HCT116 (cell line): ENCODE data around the gene UTRN. TPM values are rescaled to one million over a fixed set of nuclear protein-coding genes. Genes with fewer than 3 reads are reported as not detected.

ENCODE experiments used
- ATAC-seq: fragments of 200-7000 bp; cut with Tn5 transposase; 2 replicates; pipeline ENCODE4 v1.9.1; 2020; ENCODE audit warnings: mild to moderate bottlenecking, moderate library complexity
- BruUV-seq: library from RNA; stranded (reverse); fragments of 400-500 nt; replicated peaks from 2 replicates; lab custom pipeline; 2021; lab: Mats Ljungman, UMichigan
- CTCF ChIA-PET: fragments of 300-600 bp; sonication (Branson Sonifier 250); formaldehyde crosslinking; loops from one replicate; lab custom pipeline; 2021; ENCODE audit warnings: antibody characterized with exemption; lab: Charles Lee
- POLR2A ChIA-PET: fragments of 300-600, 350-600 bp; sonication (Branson Sonifier 250); formaldehyde crosslinking; loops from one replicate; lab custom pipeline; 2021; ENCODE audit warnings: antibody characterized with exemption; lab: Charles Lee
- RAD21 ChIA-PET, 2 experiments: fragments of 300-600 bp; sonication (Branson Sonifier 250); formaldehyde crosslinking; loops; one replicate each; lab custom pipeline; 2023; ENCODE audit warnings: low total read pairs in 2 of 2; ENCODE audit not compliant: uncharacterized antibody in 2 of 2, unreplicated experiment in 2 of 2, low non-redundant PET in 1 of 2; lab: Charles Lee
- DNase-seq: peaks from one replicate; pipeline ENCODE4 v3.0.0-alpha.2; 2010; ENCODE audit warnings: low read depth, low spot score
- H2AFZ ChIP-seq: fragments of 200-600 bp; shearing (Covaris generic), sonication (generic); 2 replicates; pipeline ENCODE4 v1.6.1; 2017; ENCODE audit warnings: low read depth, mixed run types, mixed read lengths, antibody characterized with exemption, low read length; ENCODE audit not compliant: poor library complexity, severe bottlenecking
- H3K27ac ChIP-seq: 2 replicates; pipeline ENCODE4 v1.5.1; 2012; ENCODE audit warnings: low read depth, low read length
- H3K27me3 ChIP-seq: fragments of 200-600 bp; sonication (generic); 2 replicates; pipeline ENCODE4 v1.6.1; 2016; ENCODE audit warnings: mixed run types, low read length, mixed read lengths; ENCODE audit not compliant: insufficient read depth
- H3K36me3 ChIP-seq, 2 experiments: fragments of 200-500 bp in 1 of 2; fragments of 200-600 bp in 1 of 2; sonication (Bioruptor generic) in 1 of 2; sonication (generic) in 1 of 2; 2 replicates each; pipeline versions ENCODE4 v1.5.1 to v1.6.1; 2014 to 2016; ENCODE audit warnings: low read length in 2 of 2, inconsistent platforms in 1 of 2, mixed read lengths in 1 of 2, mixed run types in 1 of 2; ENCODE audit not compliant: insufficient read depth in 2 of 2, control insufficient read depth in 1 of 2
- H3K4me1 ChIP-seq, 2 experiments: fragments of 200-600 bp in 1 of 2; sonication (generic) in 1 of 2; 2 replicates each; pipeline versions ENCODE4 v1.5.1 to v1.6.1; 2012 to 2017; ENCODE audit warnings: low read length in 2 of 2, inconsistent platforms in 1 of 2, mild to moderate bottlenecking in 1 of 2, mixed read lengths in 1 of 2, mixed run types in 1 of 2, moderate library complexity in 1 of 2; ENCODE audit not compliant: insufficient read depth in 2 of 2, control insufficient read depth in 1 of 2
- H3K4me2 ChIP-seq: fragments of 200-600 bp; sonication (generic); 2 replicates; pipeline ENCODE4 v1.6.1; 2017; ENCODE audit warnings: mixed run types, low read length, mixed read lengths
- H3K4me3 ChIP-seq, 2 experiments: fragments of 200-600 bp in 1 of 2; sonication (generic) in 1 of 2; replicated peaks in 1 of 2; 2 replicates each; pipeline ENCODE4 v1.5.1; 2011 to 2016; ENCODE audit warnings: low read length in 2 of 2, control low read depth in 1 of 2, low read depth in 1 of 2, mild to moderate bottlenecking in 1 of 2, mixed read lengths in 1 of 2, mixed run types in 1 of 2
- H3K79me2 ChIP-seq: fragments of 200-600 bp; sonication (generic); 2 replicates; pipeline ENCODE4 v1.6.1; 2017; ENCODE audit warnings: mild to moderate bottlenecking, mixed run types, low read length, moderate library complexity, mixed read lengths; ENCODE audit not compliant: insufficient read depth
- H3K9ac ChIP-seq: fragments of 200-600 bp; sonication (generic); 2 replicates; pipeline ENCODE4 v1.6.1; 2016; ENCODE audit warnings: low read length, mixed read lengths
- H3K9me2 ChIP-seq: fragments of 200-600 bp; sonication (generic), shearing (Covaris generic); 2 replicates; pipeline ENCODE4 v1.6.1; 2017; ENCODE audit warnings: mixed run types, mild to moderate bottlenecking, moderate library complexity; ENCODE audit not compliant: insufficient read depth
- H3K9me3 ChIP-seq, 2 experiments: fragments of 200-500 bp in 1 of 2; fragments of 200-600 bp in 1 of 2; sonication (Bioruptor generic) in 1 of 2; sonication (generic) in 1 of 2; 2 replicates each; pipeline ENCODE4 v1.6.1; 2014 to 2017; ENCODE audit warnings: low read length in 2 of 2, mixed read lengths in 2 of 2, inconsistent platforms in 1 of 2, low read depth in 1 of 2, mild to moderate bottlenecking in 1 of 2, mixed run types in 1 of 2, moderate library complexity in 1 of 2; ENCODE audit not compliant: control insufficient read depth in 1 of 2, insufficient read depth in 1 of 2
- H4K20me1 ChIP-seq: fragments of 200-600 bp; sonication (generic), shearing (Covaris generic); 2 replicates; pipeline ENCODE4 v1.6.1; 2017; ENCODE audit warnings: mixed run types, mild to moderate bottlenecking, moderate library complexity; ENCODE audit not compliant: insufficient read depth
- CBX3 ChIP-seq: IDR thresholded peaks from 2 replicates; pipeline ENCODE4 v1.6.1; 2012; ENCODE audit warnings: low read depth
- CEBPB ChIP-seq: IDR thresholded peaks from 2 replicates; pipeline ENCODE4 v1.6.1; 2012; ENCODE audit warnings: low read depth
- EGR1 ChIP-seq: IDR thresholded peaks from 2 replicates; pipeline ENCODE4 v1.6.1; 2012; ENCODE audit warnings: low read depth
- EZH2phosphoT487 ChIP-seq: fragments of 200-600 bp; IDR thresholded peaks from 2 replicates; pipeline ENCODE4 v1.6.1; 2018; ENCODE audit warnings: antibody characterized with exemption, borderline replicate concordance
- POLR2A ChIP-seq: IDR thresholded peaks from 2 replicates; pipeline ENCODE4 v1.7.0; 2011; ENCODE audit warnings: borderline replicate concordance; ENCODE audit not compliant: insufficient read depth, insufficient read length; ENCODE audit errors: extremely low read depth
- SRF ChIP-seq: IDR thresholded peaks from 2 replicates; pipeline ENCODE4 v1.6.1; 2012; ENCODE audit warnings: low read depth
- ZFX ChIP-seq: fragments of 450-650 bp; IDR thresholded peaks from 2 replicates; pipeline ENCODE4 v1.6.1; 2017
- ZNF274 ChIP-seq: fragments of 200-500 bp; sonication (Bioruptor generic); IDR thresholded peaks from 2 replicates; pipeline ENCODE4 v1.6.1; 2014; ENCODE audit warnings: mild to moderate bottlenecking, low read depth, low read length, inconsistent platforms
- intact Hi-C: fragments of 100-400 bp; cut with micrococcal nuclease; formaldehyde crosslinking; loops from 2 replicates; pipeline ENCODE4 v1.10.0; 2022
- total RNA-seq: library from RNA; stranded (reverse); gene quantifications from one replicate; pipeline ENCODE4 v1.2.1, GENCODE V29; 2021; ENCODE audit not compliant: unreplicated experiment
- TF ChIP-seq, protein P1 (sequence below): IDR thresholded peaks from 2 replicates; pipeline ENCODE4 v1.6.1; 2012; ENCODE audit warnings: low read depth
- TF ChIP-seq, protein P2 (sequence below): IDR thresholded peaks from 2 replicates; pipeline ENCODE4 v1.6.1; 2012
- TF ChIP-seq, protein P3 (sequence below), 3 experiments: fragments of 200-600 bp in 1 of 3; sonication (generic) in 1 of 3; IDR thresholded peaks in 2 of 3; conservative IDR thresholded peaks in 1 of 3; 2 replicates each; pipeline ENCODE4 v1.5.1; 2012 to 2017; ENCODE audit warnings: low read depth in 2 of 3, low read length in 2 of 3, antibody characterized with exemption in 1 of 3, borderline replicate concordance in 1 of 3, control low read depth in 1 of 3, mild to moderate bottlenecking in 1 of 3, mixed read lengths in 1 of 3, mixed run types in 1 of 3, moderate library complexity in 1 of 3; ENCODE audit not compliant: insufficient read depth in 1 of 3
- TF ChIP-seq, protein P4 (sequence below): IDR thresholded peaks from 2 replicates; pipeline ENCODE4 v1.6.1; 2011; ENCODE audit warnings: mild to moderate bottlenecking, low read length, moderate library complexity; ENCODE audit not compliant: insufficient replicate concordance; ENCODE audit errors: extremely low read depth

UTRN gene
- total RNA-seq, 1 experiment from 2014 or later = 28.4 TPM

DNA sequence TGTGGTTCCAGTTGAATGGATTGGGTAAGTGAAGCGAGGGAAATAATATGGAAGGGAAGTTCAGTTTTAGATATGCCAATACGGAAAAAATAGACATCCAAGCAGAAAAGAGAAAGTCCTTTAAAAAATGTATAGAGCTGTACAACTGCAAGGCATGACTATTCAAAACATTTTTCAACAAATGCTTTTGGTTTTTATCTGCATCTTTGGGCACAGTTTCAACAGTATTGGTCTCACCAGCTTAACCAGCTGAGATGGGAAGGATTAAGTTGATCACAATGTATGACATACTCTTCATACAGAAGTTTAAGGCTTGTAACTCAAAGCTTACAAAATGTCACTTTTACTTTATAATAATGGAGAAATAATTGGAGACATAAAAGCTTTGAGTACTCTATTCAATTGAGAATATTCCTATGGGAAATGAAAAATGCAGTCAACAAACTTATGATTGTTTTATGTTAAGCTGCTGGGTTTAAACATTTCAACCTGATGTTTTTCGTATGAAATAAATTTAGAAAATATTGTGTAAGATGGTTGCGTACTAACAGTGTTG is 16.3 kb upstream of the UTRN start:
- no peak overlapping the region for H3K4me2 ChIP-seq
- CTCF ChIA-PET = no interaction called here
- no peaks in the 10 kb centered on the region for H3K79me2 ChIP-seq
- no TSS peak for BruUV-seq
- intact Hi-C loops = no loop called here
- H3K36me3 ChIP-seq = no peaks in the 10 kb centered on the region
- H3K4me3 ChIP-seq = no peak overlapping the region
- no peaks in the 10 kb centered on the region for H3K27me3 ChIP-seq
- no peak overlapping the region for H3K27ac ChIP-seq
- ATAC-seq = no peak
- no peaks in the 10 kb centered on the region for H4K20me1 ChIP-seq
- POLR2A ChIA-PET = no interaction called here
- no peaks in the 10 kb centered on the region for H3K9me2 ChIP-seq
- TF ChIP-seq, protein P1, sequence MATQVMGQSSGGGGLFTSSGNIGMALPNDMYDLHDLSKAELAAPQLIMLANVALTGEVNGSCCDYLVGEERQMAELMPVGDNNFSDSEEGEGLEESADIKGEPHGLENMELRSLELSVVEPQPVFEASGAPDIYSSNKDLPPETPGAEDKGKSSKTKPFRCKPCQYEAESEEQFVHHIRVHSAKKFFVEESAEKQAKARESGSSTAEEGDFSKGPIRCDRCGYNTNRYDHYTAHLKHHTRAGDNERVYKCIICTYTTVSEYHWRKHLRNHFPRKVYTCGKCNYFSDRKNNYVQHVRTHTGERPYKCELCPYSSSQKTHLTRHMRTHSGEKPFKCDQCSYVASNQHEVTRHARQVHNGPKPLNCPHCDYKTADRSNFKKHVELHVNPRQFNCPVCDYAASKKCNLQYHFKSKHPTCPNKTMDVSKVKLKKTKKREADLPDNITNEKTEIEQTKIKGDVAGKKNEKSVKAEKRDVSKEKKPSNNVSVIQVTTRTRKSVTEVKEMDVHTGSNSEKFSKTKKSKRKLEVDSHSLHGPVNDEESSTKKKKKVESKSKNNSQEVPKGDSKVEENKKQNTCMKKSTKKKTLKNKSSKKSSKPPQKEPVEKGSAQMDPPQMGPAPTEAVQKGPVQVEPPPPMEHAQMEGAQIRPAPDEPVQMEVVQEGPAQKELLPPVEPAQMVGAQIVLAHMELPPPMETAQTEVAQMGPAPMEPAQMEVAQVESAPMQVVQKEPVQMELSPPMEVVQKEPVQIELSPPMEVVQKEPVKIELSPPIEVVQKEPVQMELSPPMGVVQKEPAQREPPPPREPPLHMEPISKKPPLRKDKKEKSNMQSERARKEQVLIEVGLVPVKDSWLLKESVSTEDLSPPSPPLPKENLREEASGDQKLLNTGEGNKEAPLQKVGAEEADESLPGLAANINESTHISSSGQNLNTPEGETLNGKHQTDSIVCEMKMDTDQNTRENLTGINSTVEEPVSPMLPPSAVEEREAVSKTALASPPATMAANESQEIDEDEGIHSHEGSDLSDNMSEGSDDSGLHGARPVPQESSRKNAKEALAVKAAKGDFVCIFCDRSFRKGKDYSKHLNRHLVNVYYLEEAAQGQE = no peak
- TF ChIP-seq CBX3 (no peak), POLR2A (no peak), EZH2phosphoT487 (no peak), ZFX (no peak), CEBPB (no peak), ZNF274 (no peak), EGR1 (no peak), SRF (no peak)
- TF ChIP-seq, protein P2, sequence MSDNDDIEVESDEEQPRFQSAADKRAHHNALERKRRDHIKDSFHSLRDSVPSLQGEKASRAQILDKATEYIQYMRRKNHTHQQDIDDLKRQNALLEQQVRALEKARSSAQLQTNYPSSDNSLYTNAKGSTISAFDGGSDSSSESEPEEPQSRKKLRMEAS = no peak
- TF ChIP-seq, protein P3, sequence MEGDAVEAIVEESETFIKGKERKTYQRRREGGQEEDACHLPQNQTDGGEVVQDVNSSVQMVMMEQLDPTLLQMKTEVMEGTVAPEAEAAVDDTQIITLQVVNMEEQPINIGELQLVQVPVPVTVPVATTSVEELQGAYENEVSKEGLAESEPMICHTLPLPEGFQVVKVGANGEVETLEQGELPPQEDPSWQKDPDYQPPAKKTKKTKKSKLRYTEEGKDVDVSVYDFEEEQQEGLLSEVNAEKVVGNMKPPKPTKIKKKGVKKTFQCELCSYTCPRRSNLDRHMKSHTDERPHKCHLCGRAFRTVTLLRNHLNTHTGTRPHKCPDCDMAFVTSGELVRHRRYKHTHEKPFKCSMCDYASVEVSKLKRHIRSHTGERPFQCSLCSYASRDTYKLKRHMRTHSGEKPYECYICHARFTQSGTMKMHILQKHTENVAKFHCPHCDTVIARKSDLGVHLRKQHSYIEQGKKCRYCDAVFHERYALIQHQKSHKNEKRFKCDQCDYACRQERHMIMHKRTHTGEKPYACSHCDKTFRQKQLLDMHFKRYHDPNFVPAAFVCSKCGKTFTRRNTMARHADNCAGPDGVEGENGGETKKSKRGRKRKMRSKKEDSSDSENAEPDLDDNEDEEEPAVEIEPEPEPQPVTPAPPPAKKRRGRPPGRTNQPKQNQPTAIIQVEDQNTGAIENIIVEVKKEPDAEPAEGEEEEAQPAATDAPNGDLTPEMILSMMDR (IDR thresholded peaks at IDR 0.05 in 2 of 3, conservative IDR thresholded peaks at IDR 0.05 in 1 of 3; ENCODE audit: borderline replicate concordance in 1 of 3, insufficient read depth in 1 of 3, low read depth in 2 of 3, low read length in 2 of 3) = no peak
- TF ChIP-seq, protein P4, sequence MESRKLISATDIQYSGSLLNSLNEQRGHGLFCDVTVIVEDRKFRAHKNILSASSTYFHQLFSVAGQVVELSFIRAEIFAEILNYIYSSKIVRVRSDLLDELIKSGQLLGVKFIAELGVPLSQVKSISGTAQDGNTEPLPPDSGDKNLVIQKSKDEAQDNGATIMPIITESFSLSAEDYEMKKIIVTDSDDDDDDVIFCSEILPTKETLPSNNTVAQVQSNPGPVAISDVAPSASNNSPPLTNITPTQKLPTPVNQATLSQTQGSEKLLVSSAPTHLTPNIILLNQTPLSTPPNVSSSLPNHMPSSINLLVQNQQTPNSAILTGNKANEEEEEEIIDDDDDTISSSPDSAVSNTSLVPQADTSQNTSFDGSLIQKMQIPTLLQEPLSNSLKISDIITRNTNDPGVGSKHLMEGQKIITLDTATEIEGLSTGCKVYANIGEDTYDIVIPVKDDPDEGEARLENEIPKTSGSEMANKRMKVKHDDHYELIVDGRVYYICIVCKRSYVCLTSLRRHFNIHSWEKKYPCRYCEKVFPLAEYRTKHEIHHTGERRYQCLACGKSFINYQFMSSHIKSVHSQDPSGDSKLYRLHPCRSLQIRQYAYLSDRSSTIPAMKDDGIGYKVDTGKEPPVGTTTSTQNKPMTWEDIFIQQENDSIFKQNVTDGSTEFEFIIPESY = no peak
- TF ChIP-seq, all 23 proteins: peak for 0
- peaks cover 0 to 3% of the 10 kb centered on the region in 2 experiments; a peak in 1 of 4 replicates for H3K9me3 ChIP-seq
- no peak overlapping the region for H2AFZ ChIP-seq
- H3K9ac ChIP-seq = no peak overlapping the region
- peaks cover 20 to 28% of the 10 kb centered on the region in 2 experiments for H3K4me1 ChIP-seq
- DNase-seq = no peak
- RAD21 ChIA-PET = no interaction called here
